SW 1271 (cell line): Measurements from ENCODE around the gene NINL.
A peak's percentile ranks its signal among the peaks of the same experiment; 100 is the strongest.
"Not testable (repeated sequence)": the region's sequence is repeated elsewhere in the genome, so short reads cannot be mapped to it uniquely, and the experiment has no call there.

ENCODE experiments used
- DNase-seq, 2 experiments: peaks; one replicate each; lab custom pipeline; 2025; lab: John Stamatoyannopoulos, UW

NINL gene

GRCh38 chr20:25532971-25533391, 52.4 kb downstream of the NINL start:
- no peak for DNase-seq

- DNase-seq: no peak
Observed at GRCh38 chr20:25532015-25532751, 53.1 kb downstream of the NINL start.

GRCh38 chr20:25529295-25529951, 55.9 kb downstream of the NINL start:
- no peak for DNase-seq

GRCh38 chr20:25527949-25528348, 57.4 kb downstream of the NINL start:
- no peak for DNase-seq

- DNase-seq: no peak
Observed at GRCh38 chr20:25526446-25526845, 58.9 kb downstream of the NINL start.

GRCh38 chr20:25525867-25526266, 59.5 kb downstream of the NINL start:
- DNase-seq: peak; percentile 9 to 28

GRCh38 chr20:25525295-25525694, 60.0 kb downstream of the NINL start:
- DNase-seq: no peak

GRCh38 chr20:25521382-25521781, 63.9 kb downstream of the NINL start:
- no peak for DNase-seq

GRCh38 chr20:25517124-25517523, 68.2 kb downstream of the NINL start:
- no peak for DNase-seq

- DNase-seq: no peak
Observed at GRCh38 chr20:25514747-25515340, 70.5 kb downstream of the NINL start.

GRCh38 chr20:25514195-25514594, 71.1 kb downstream of the NINL start:
- no peak for DNase-seq

GRCh38 chr20:25512709-25513108, 72.6 kb downstream of the NINL start:
- no peak for DNase-seq

- no peak for DNase-seq
Observed at GRCh38 chr20:25511183-25511582, 74.1 kb downstream of the NINL start.

- no peak for DNase-seq
Observed at GRCh38 chr20:25510721-25511120, 74.6 kb downstream of the NINL start.

GRCh38 chr20:25510202-25510601, 75.1 kb downstream of the NINL start:
- DNase-seq: no peak

- no peak for DNase-seq
Observed at GRCh38 chr20:25509084-25509483, 76.2 kb downstream of the NINL start.

- no peak for DNase-seq
Observed at GRCh38 chr20:25508083-25508770, 77.1 kb downstream of the NINL start.

GRCh38 chr20:25507385-25508082, 77.8 kb downstream of the NINL start:
- no peak for DNase-seq

- no peak for DNase-seq
Observed at GRCh38 chr20:25504366-25505135, 80.8 kb downstream of the NINL start.

GRCh38 chr20:25503936-25504335, 81.4 kb downstream of the NINL start:
- DNase-seq: no peak

- not testable (repeated sequence) for DNase-seq
Observed at GRCh38 chr20:25503051-25503639, 82.2 kb downstream of the NINL start.
